Tibial nerve (tissue), 4 donors: Measurements from ENCODE around the gene ZYG11B. TPM values are rescaled to one million over a fixed set of nuclear protein-coding genes. Genes with fewer than 3 reads are reported as not detected.
"Not testable (repeated sequence)": the region's sequence is repeated elsewhere in the genome, so short reads cannot be mapped to it uniquely, and the experiment has no call there.

Experiments used
- DNase-seq, 2 donors: peaks; one replicate each; pipeline ENCODE4 v3.0.0-alpha.2; 2019; ENCODE audit warnings: low spot score in 2 of 2
- H3K27ac ChIP-seq, 4 donors: fragments of 200-600 bp; sonication (generic) in 3 of 4; one replicate each; pipeline ENCODE4 v1.5.1; 2017 to 2019; ENCODE audit warnings: mild to moderate bottlenecking in 1 of 4
- H3K27me3 ChIP-seq, 2 donors: fragments of 200-600 bp; sonication (generic) in 1 of 2; one replicate each; pipeline versions ENCODE4 v1.5.1 to v1.6.0; 2017 to 2019
- H3K36me3 ChIP-seq, 3 donors: fragments of 200-600 bp; sonication (generic); one replicate each; pipeline ENCODE4 v1.5.1; 2018 to 2019
- H3K4me1 ChIP-seq, 4 donors: fragments of 200-600 bp; sonication (generic) in 3 of 4; one replicate each; pipeline ENCODE4 v1.5.1; 2017 to 2019
- H3K4me3 ChIP-seq, 4 donors: fragments of 200-600 bp; sonication (generic) in 3 of 4; one replicate each; pipeline ENCODE4 v1.5.1; 2017 to 2019; ENCODE audit warnings: mild to moderate bottlenecking in 1 of 4, moderate library complexity in 1 of 4
- H3K9me3 ChIP-seq, 4 donors: fragments of 200-600 bp; sonication (generic) in 3 of 4; one replicate each; pipeline ENCODE4 v1.5.1; 2017 to 2019
- EP300 ChIP-seq, 2 donors: sonication (generic); formaldehyde crosslinking; IDR thresholded peaks; one replicate each; pipeline ENCODE4 v1.6.1; 2017; ENCODE audit warnings: antibody characterized with exemption in 2 of 2, mild to moderate bottlenecking in 1 of 2
- POLR2A ChIP-seq, 2 donors: fragments of 450-650 bp; IDR thresholded peaks; one replicate each; pipeline ENCODE4 v1.6.1; 2017; ENCODE audit warnings: antibody characterized with exemption in 2 of 2, mild to moderate bottlenecking in 2 of 2, moderate library complexity in 2 of 2
- WGBS, 2 donors: methylation state at CpG; one replicate each; pipeline ENCODE4 v1.1.5; 2018; 5-methylcytosine and 5-hydroxymethylcytosine counted together
- total RNA-seq, 4 donors: library from RNA; depleted of rRNA; stranded (reverse); fragments of >200 nt; gene quantifications; one replicate each; pipeline ENCODE4 v1.1.0, GENCODE V29; 2016
- TF ChIP-seq, protein P1 (sequence below), 5 experiments: fragments of 200-600 bp in 3 of 5; fragments of 450-650 bp in 2 of 5; sonication (generic) in 3 of 5; IDR thresholded peaks; one replicate each; pipeline ENCODE4 v1.5.1; 2016 to 2019; ENCODE audit warnings: antibody characterized with exemption in 5 of 5, mild to moderate bottlenecking in 3 of 5, moderate library complexity in 2 of 5

ZYG11B gene
- total RNA-seq, 4 donors from 2014 or later: 41.9 to 46.5 (median 42.7) TPM

DNA sequence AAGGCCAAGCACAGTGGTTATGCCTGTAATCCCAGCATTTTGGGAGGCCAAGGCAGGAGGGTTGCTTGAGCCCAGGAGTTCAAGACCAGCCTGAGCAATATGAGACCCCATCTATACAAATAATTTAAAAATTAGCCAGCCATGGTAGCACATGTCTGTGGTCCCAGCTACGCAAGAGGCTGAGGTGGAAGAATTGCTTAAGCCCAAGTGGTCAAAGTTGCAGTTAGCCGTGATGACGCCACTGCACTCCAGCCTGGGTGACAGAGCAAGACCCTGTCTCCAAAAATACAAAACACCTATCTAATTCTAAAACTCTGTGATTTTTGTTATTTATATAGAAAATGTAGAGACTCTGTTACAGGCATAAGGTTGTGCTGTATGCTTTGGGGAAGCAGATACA lies 72.1 kb downstream of the ZYG11B start:
- no peaks in the 10 kb centered on the region for H3K27me3 ChIP-seq
- H3K4me1 ChIP-seq: no peaks in the 10 kb centered on the region
- no peak for DNase-seq
- no peak overlapping the region for H3K27ac ChIP-seq
- no peak overlapping the region for H3K4me3 ChIP-seq
- TF ChIP-seq, protein P1, sequence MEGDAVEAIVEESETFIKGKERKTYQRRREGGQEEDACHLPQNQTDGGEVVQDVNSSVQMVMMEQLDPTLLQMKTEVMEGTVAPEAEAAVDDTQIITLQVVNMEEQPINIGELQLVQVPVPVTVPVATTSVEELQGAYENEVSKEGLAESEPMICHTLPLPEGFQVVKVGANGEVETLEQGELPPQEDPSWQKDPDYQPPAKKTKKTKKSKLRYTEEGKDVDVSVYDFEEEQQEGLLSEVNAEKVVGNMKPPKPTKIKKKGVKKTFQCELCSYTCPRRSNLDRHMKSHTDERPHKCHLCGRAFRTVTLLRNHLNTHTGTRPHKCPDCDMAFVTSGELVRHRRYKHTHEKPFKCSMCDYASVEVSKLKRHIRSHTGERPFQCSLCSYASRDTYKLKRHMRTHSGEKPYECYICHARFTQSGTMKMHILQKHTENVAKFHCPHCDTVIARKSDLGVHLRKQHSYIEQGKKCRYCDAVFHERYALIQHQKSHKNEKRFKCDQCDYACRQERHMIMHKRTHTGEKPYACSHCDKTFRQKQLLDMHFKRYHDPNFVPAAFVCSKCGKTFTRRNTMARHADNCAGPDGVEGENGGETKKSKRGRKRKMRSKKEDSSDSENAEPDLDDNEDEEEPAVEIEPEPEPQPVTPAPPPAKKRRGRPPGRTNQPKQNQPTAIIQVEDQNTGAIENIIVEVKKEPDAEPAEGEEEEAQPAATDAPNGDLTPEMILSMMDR (IDR thresholded peaks at IDR 0.05): no peak
- TF ChIP-seq EP300 (IDR thresholded peaks at IDR 0.05): no peak
- TF ChIP-seq POLR2A (IDR thresholded peaks at IDR 0.05): no peak
- no peaks in the 10 kb centered on the region for H3K9me3 ChIP-seq
- H3K36me3 ChIP-seq: peaks cover 0 to 55% (median 4%) of the 10 kb centered on the region in 3 donors
- 93 to 100% methylated on average over 3 of the region's 3 CpGs for WGBS, 2 donors

DNA sequence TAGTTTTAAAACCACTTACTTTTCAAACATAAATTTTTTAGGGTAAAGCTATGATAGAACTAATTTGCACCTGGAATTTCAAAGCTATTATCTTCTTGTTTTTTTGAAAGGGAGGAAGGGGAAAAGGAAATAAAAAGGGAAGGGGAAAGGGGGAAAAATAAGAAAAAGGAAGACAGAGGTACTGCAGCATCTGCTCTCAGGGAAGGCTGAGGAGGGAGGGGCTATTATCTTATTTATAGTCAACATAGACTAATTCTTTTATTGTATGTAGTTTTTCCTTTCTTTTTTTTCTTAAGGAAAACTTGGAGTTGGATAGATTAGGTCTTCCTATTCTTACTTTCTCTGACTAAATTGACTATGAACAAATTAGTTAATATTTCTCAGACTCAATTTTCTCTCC lies 74.8 kb downstream of the ZYG11B start:
- no peak for TF ChIP-seq POLR2A (IDR thresholded peaks at IDR 0.05)
- Histone ChIP-seq H3K4me1 (no peaks in the 10 kb centered on the region), H3K4me3 (no peak overlapping the region), H3K9me3 (no peaks in the 10 kb centered on the region), H3K27ac (no peak overlapping the region), H3K27me3 (no peaks in the 10 kb centered on the region), H3K36me3 (peaks cover 0 to 56% (median 9%) of the 10 kb centered on the region in 3 donors)
- DNase-seq: no peak

DNA sequence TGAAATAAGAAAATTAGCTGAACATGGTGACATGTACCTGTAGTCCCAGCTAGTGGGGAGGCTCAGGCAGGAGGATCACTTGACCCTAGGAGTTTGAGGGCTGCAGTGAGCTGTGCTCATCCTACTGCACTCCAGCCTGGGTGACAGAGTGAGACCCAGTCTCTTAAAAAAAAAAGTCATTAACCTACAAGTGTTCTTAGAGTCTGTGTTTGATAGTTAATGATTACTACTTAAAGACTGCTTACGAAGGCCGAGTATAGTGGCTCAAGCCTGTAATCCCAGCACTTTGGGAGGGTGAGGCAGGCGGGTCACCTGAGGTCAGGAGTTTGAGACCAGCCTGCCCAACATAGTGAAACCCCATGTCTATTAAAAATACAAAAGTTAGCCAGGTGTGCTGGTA lies 77.8 kb downstream of the ZYG11B start:
- not testable (repeated sequence) for H3K27me3 ChIP-seq, DNase-seq, H3K4me1 ChIP-seq, H3K9me3 ChIP-seq, H3K4me3 ChIP-seq, H3K27ac ChIP-seq
- peaks cover 0 to 57% (median 9%) of the 10 kb centered on the region in 3 donors for H3K36me3 ChIP-seq
- 90 to 100% methylated on average over 3 of the region's 3 CpGs for WGBS, 2 donors

DNA sequence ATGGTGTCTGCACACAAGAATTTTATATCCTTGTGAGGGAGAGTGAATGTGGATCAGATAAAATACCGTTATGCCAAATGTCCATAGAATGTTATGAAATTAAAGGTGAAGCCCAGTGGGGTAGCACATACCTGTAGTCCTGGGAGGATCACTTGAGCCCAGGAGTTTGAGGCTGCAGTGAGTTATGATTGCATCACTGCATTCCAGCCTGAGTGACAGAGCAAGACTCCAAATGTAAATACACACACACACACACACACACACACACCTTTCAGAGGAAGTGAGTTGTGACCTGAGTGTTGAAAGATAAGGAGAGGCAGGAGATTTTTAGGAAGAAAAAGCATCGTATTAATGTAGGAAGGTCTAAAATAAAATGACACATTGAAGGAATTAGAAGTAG lies 88.2 kb downstream of the ZYG11B start:
- Histone ChIP-seq H3K27me3 (no peaks in the 10 kb centered on the region), H3K27ac (no peak overlapping the region), H3K4me1 (no peaks in the 10 kb centered on the region), H3K9me3 (no peaks in the 10 kb centered on the region), H3K36me3 (peaks cover 0 to 89% (median 12%) of the 10 kb centered on the region in 3 donors), H3K4me3 (no peak overlapping the region)
- DNase-seq: no peak
- 95 to 100% methylated on average over 2 of the region's 2 CpGs for WGBS, 2 donors
- TF ChIP-seq, protein P1 (IDR thresholded peaks at IDR 0.05): no peak
- TF ChIP-seq EP300 (IDR thresholded peaks at IDR 0.05) (no peak), POLR2A (IDR thresholded peaks at IDR 0.05) (no peak)

DNA sequence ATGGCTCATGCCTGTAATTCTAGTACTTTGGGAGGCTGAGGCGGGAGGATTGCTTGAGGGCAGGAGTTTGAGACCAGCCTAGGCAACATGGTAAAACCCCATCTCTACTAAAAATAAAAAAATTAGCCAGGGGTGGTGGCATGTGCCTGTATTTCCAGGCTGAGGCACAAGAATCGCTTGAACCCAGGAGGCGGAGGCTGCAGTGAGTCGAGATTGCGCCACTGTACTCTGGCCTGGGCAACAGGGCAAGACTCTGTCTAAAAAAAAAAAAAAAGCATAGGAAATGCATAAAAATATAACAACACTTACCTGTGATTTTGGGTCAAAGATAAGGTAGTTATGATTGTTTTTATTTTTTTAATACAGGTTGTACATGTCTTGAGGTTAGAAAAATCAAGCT lies 94.6 kb downstream of the ZYG11B start:
- not testable (repeated sequence) for H3K27ac ChIP-seq, DNase-seq, H3K9me3 ChIP-seq, H3K4me1 ChIP-seq, H3K27me3 ChIP-seq, H3K4me3 ChIP-seq
- 96 to 97% methylated on average over 5 of the region's 5 CpGs for WGBS, 2 donors
- peaks cover 0 to 79% (median 18%) of the 10 kb centered on the region in 3 donors for H3K36me3 ChIP-seq

DNA sequence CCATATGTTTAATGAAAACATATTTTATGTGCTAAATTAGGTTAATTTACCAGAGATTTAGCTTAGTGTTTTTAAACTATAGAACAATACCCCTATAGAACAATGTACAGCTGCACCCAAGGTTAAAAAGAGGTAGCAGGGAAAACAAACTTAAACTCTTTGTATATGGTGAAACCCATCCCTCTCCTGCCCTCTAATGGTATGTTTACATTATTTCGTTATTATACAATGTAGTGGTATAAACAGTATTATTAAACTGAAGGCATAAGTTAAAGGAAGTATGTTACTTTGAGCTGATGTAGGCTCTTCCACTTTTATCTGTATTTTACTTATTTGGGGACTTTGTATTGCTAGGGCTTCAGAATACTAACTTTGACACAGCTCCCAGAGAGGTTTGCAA lies 99.6 kb downstream of the ZYG11B start:
- H3K4me3 ChIP-seq: no peak overlapping the region
- no peak overlapping the region for H3K27ac ChIP-seq
- no peaks in the 10 kb centered on the region for H3K27me3 ChIP-seq
- DNase-seq: no peak
- peaks cover 0 to 41% (median 6%) of the 10 kb centered on the region in 3 donors for H3K36me3 ChIP-seq
- 5 to 15% methylated on average over 1 of the region's 1 CpG for WGBS, 2 donors
- no peaks in the 10 kb centered on the region for H3K4me1 ChIP-seq
- TF ChIP-seq POLR2A (IDR thresholded peaks at IDR 0.05) (no peak), EP300 (IDR thresholded peaks at IDR 0.05) (no peak)
- TF ChIP-seq, protein P1 (IDR thresholded peaks at IDR 0.05): no peak
- no peaks in the 10 kb centered on the region for H3K9me3 ChIP-seq

DNA sequence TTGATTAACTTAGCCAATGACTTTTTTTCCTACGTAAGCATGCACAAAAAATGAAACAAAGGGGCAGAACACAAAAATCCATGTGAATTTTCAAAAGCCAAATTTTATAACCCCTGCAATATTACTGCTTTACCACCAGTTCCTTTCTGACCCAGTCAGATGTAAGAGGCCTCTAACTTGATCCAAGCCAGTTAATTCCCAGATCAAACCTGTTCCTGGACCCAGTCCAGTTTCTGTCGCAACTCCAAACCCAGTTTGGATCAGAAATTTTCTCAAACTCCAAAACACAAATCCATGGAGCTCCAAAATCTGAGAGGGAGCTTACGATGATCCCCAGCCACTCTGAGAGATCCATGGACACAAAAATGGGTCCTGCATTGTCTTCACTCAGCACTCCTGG lies 108.5 kb downstream of the ZYG11B start:
- Histone ChIP-seq H3K4me3 (no peak overlapping the region), H3K36me3 (no peaks in the 10 kb centered on the region), H3K9me3 (peaks cover 0 to under 1% (median 0%) of the 10 kb centered on the region in 4 donors), H3K27me3 (peaks cover 0 to 4% of the 10 kb centered on the region in 2 donors), H3K4me1 (no peaks in the 10 kb centered on the region), H3K27ac (no peak overlapping the region)
- WGBS, 2 donors: 85 to 90% methylated on average over 3 of the region's 3 CpGs
- DNase-seq: peak in 1 of 2 donors; percentile 37
- TF ChIP-seq, protein P1 (IDR thresholded peaks at IDR 0.05): no peak
- TF ChIP-seq POLR2A (IDR thresholded peaks at IDR 0.05) (no peak), EP300 (IDR thresholded peaks at IDR 0.05) (no peak)
